Femur (tissue), 1 donor: Measurements from ENCODE around the gene LRP5.

Source experiments
- DNase-seq: peaks from one replicate; pipeline ENCODE4 v3.0.0-alpha.2; 2017

LRP5 gene

DNA sequence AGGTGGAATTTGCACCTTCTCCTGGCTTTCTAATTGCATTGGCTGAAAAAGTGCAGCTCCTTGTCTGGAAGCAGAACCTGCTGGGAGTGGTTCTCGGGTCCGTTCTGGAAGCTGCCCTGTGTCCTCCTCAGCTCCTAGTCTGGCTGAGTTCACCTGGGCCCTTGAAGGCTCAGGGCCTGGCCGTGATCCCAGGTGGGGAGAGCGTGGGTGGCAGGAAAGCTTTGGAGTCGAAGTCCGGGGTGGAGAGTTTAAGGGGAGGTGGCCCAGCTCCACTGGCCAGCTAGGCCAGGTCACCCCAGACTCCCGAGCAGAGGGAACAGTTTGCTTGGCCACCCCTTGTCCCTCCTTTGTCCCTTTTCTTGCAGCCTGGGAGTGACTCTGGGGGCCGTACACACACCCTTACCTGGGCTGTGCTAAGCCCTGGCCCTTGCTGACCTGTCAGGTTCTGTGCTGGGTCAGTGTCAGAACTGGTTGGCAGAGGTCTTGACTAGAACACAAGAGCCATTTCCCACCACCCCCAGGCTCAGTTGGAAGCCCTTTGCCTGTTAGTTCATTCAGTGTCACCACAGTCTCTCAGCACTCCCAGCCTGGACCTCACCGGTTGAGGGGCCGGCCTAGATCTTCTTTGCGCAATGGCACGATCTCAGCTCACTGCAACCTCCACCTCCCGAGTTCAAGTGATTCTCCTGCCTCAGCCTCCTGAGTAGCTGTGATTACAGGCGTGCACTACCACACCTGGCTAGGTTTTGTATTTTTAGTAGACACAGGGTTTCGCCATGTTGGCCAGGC lies 37.3 kb downstream of the LRP5 start:
- no peak for DNase-seq

- DNase-seq, result no peak
Measured at GRCh38 chr11:68350759-68351449, 38.5 kb downstream of the LRP5 start.

DNA sequence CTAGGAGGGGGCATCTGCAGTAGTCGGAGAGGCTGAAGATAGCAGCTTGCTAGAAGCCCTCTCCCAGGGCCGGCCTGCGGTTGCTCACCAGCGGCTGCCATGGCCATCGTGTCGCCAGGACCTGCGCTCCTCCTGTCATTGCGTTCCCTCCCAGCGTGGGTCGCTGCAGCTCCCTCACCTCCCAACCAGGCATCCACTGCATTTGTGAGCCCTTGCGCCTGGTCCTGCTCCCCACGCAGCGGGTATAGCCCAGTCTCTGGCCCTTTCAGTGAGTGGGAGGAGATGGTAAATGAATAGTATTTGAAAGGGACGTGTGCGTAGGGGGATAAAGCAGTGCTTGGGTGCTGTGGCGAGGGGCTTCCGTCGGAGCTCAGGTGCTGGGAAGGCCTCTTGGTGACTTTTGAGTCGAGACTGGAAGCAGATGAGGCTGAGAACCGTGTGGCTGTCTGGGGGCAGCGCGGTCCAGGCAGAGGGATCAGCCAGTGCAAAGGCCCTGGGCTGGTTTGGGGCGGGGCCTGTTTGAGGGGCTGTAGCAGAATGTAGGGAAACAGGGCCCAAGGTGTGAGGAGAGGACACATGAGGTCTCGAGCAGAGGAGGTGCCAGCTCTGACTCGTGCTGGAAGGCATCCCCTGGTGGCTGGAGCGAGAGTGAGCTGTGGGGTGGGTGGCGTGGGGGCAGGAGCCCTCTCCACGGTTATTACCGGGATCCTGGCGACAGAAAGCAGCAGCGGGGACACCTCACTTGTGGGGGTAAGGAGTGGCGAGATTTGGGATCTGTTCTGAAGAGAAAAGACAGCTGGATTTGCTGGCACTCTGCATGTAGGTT lies 39.3 kb downstream of the LRP5 start:
- DNase-seq, result no peak

DNA sequence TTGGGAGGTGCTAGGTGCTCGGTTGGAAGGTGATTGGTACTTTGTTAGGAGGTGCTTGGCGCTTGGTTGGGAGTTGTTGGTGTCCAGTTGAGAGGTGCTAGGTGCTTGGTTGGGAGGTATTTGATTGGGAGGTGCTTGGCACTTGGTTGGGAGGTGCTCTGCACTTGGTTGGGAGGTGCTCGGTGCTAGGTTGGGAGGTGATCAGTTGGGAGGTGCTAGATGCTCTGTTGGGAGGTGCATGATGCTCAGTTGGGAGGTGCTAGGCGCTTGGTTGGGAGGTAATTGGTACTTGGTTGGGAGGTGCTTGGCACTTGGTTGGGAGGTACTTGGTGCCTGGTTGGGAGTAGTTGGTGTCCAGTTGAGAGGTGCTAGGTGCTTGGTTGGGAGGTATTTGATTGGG lies 40.2 kb downstream of the LRP5 start:
- DNase-seq, result no peak

GRCh38 chr11:68353118-68353517 lies 40.7 kb downstream of the LRP5 start:
- DNase-seq, result no peak

- no peak for DNase-seq
Measured at GRCh38 chr11:68353669-68354068, 41.3 kb downstream of the LRP5 start.

DNA sequence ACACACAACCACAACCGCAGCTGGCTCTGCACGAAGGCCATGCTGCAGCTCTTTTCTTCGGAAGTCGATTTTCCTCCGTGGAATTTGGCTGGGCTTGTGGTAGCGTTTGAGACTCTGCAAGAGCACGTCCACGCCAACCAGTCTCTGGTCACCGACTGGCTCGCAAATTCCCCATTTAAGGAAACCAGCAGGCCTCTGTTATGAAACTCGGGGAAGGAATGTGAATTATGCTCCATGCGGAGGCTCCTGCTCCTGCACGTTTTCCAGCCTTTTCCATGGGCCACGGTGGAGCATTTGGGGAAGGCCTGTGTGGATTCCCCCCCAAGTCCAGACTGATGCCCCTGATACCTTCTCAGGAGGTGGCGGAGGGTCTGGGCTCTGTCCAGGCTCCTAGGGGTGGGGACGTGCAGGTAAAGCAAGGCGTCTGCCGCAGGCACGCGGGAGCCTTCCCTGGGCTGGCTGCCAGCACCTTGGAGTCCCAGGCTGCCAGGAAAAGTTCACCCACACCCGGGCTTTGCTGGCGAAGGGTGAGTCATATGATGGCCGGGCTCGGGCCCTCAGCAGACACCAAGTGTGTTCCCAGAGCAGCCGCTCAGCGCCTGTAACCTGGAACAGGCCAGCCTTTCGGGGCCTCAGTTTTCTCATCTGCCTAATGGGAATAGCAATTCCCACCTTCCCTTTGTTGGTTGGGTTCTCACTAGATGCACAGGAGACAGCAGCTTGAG lies 41.9 kb downstream of the LRP5 start:
- peak; percentile 87 for DNase-seq

- DNase-seq, result no peak
Measured at GRCh38 chr11:68355471-68355870, 43.1 kb downstream of the LRP5 start.

GRCh38 chr11:68357568-68357967 lies 45.2 kb downstream of the LRP5 start:
- no peak for DNase-seq

DNA sequence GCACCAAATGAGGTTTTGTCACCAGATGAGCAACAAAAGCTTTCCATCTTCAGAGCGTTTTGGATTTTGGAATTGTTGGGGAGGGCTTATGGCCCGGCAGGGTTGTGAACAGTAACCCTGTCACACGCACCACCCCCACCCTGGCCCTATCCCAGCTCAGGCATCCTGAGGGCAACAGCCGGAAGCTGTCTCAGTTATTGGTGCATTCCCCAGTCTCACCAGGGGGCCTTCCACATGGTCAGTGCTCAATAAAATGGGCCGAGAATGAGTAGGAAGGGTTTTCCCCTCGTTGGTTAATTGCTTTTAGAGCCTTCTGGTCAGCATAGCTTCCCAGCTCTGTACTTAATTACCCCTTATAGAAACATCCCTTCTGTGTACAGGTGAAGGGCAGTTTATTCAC lies 46.0 kb downstream of the LRP5 start:
- no peak for DNase-seq

- DNase-seq, result no peak
Measured at GRCh38 chr11:68361702-68362101, 49.3 kb downstream of the LRP5 start.

GRCh38 chr11:68362801-68363379 lies 50.5 kb downstream of the LRP5 start:
- no peak for DNase-seq

- no peak for DNase-seq
Measured at GRCh38 chr11:68363776-68364175, 51.4 kb downstream of the LRP5 start.

GRCh38 chr11:68364581-68364980 lies 52.2 kb downstream of the LRP5 start:
- no peak for DNase-seq

- DNase-seq, result no peak
Measured at GRCh38 chr11:68365943-68366435, 53.6 kb downstream of the LRP5 start.

GRCh38 chr11:68367252-68367651 lies 54.9 kb downstream of the LRP5 start:
- no peak for DNase-seq

GRCh38 chr11:68369756-68370155 lies 57.4 kb downstream of the LRP5 start:
- DNase-seq, result peak; percentile 18

GRCh38 chr11:68370211-68371111 lies 58.1 kb downstream of the LRP5 start:
- DNase-seq, result peak; percentile 53

GRCh38 chr11:68371171-68372041 lies 59.0 kb downstream of the LRP5 start:
- DNase-seq, result peak; percentile 39

DNA sequence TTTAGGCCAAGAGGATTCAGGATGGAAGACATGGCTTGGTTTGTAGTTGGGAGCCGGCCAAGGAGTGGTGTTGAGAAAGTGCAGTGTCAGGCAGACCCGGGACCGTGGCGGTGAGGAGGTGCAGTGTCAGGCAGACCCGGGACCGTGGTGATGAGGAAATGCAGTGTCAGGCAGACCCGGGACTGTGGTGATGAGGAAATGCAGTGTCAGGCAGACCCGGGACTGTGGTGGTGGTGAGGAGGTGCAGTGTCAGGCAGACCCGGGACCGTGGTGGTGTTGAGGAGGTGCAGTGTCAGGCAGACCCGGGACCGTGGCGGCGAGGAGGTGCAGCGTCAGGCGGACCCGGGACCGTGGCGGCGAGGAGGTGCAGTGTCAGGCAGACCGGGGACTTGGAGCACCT lies 59.7 kb downstream of the LRP5 start:
- DNase-seq, result peak; percentile 28
